SK-N-SH treated with all-trans-retinoic acid at 6 μM for 48 hours (cell line): ENCODE measurements around the gene SIK3.

Source experiments
- ATAC-seq: fragments of 200-7000 bp; cut with Tn5 transposase; 3 replicates; pipeline ENCODE4 v1.9.1; 2020; ENCODE audit warnings: mild to moderate bottlenecking, moderate library complexity
- ARNTL ChIP-seq: fragments of 450-650 bp; formaldehyde crosslinking; IDR thresholded peaks from 2 replicates; pipeline ENCODE4 v1.5.0; 2020; ENCODE audit warnings: low read depth, mild to moderate bottlenecking, moderate library complexity, borderline replicate concordance
- BACH2 ChIP-seq: fragments of 250-450 bp; sonication (Bioruptor Pico); IDR thresholded peaks from 2 replicates; pipeline ENCODE4 v1.9.0; 2021; ENCODE audit warnings: mild to moderate bottlenecking, borderline replicate concordance
- CSDC2 ChIP-seq: fragments of 250-450 bp; sonication (Bioruptor Pico); IDR thresholded peaks from 2 replicates; pipeline ENCODE4 v1.5.0; 2020; ENCODE audit warnings: mild to moderate bottlenecking, moderate library complexity
- CSRNP3 ChIP-seq: fragments of 250-450 bp; sonication (Bioruptor Pico); IDR thresholded peaks from 2 replicates; pipeline ENCODE4 v1.5.1; 2021; ENCODE audit warnings: mild to moderate bottlenecking, moderate library complexity
- ESRRG ChIP-seq: fragments of 250-450 bp; sonication (Bioruptor Pico); IDR thresholded peaks from 2 replicates; pipeline ENCODE4 v1.6.1; 2021; ENCODE audit warnings: mild to moderate bottlenecking
- GLIS3 ChIP-seq: fragments of 250-450 bp; sonication (Bioruptor Pico); IDR thresholded peaks from 2 replicates; pipeline ENCODE4 v1.5.0; 2020; ENCODE audit warnings: mild to moderate bottlenecking, moderate library complexity
- ISL1 ChIP-seq: fragments of 250-450 bp; sonication (Bioruptor Pico); IDR thresholded peaks from 2 replicates; pipeline ENCODE4 v2.1.2; 2022; ENCODE audit warnings: mild to moderate bottlenecking, moderate library complexity
- OSR1 ChIP-seq: fragments of 250-450 bp; sonication (Bioruptor Pico); IDR thresholded peaks from 2 replicates; pipeline ENCODE4 v1.8.0; 2022; ENCODE audit warnings: moderate library complexity, mild to moderate bottlenecking, inconsistent platforms
- PATZ1 ChIP-seq: fragments of 250-450 bp; sonication (Bioruptor Pico); IDR thresholded peaks from 2 replicates; pipeline ENCODE4 v1.8.0; 2020; ENCODE audit warnings: mild to moderate bottlenecking, moderate library complexity, borderline replicate concordance
- PPARA ChIP-seq: fragments of 250-450 bp; sonication (Bioruptor Pico); IDR thresholded peaks from 2 replicates; pipeline ENCODE4 v1.5.0; 2020; ENCODE audit warnings: mild to moderate bottlenecking, borderline replicate concordance
- RARB ChIP-seq: fragments of 250-450 bp; sonication (Bioruptor Pico); IDR thresholded peaks from 2 replicates; pipeline ENCODE4 v1.8.0; 2021; ENCODE audit warnings: mild to moderate bottlenecking, moderate library complexity
- SNAI2 ChIP-seq: fragments of 250-450 bp; sonication (Bioruptor Pico); IDR thresholded peaks from 2 replicates; pipeline ENCODE4 v1.5.0; 2020; ENCODE audit warnings: mild to moderate bottlenecking, moderate library complexity
- TCF4 ChIP-seq: fragments of 250-450 bp; sonication (Bioruptor Pico); IDR thresholded peaks from 2 replicates; pipeline ENCODE4 v1.8.0; 2021; ENCODE audit warnings: mild to moderate bottlenecking, moderate library complexity, borderline replicate concordance
- TOX ChIP-seq: fragments of 250-450 bp; sonication (Bioruptor Pico); IDR thresholded peaks from 2 replicates; pipeline ENCODE4 v1.8.0; 2021; ENCODE audit warnings: mild to moderate bottlenecking, moderate library complexity, borderline replicate concordance
- TSHZ2 ChIP-seq: fragments of 250-450 bp; sonication (Bioruptor Pico); IDR thresholded peaks from 2 replicates; pipeline ENCODE4 v1.5.0; 2020; ENCODE audit warnings: mild to moderate bottlenecking, moderate library complexity
- ZC3H10 ChIP-seq: fragments of 250-450 bp; sonication (Bioruptor Pico); IDR thresholded peaks from 2 replicates; pipeline ENCODE4 v1.5.1; 2021; ENCODE audit warnings: mild to moderate bottlenecking, moderate library complexity
- ZFP3 ChIP-seq: fragments of 250-450 bp; sonication (Bioruptor Pico); IDR thresholded peaks from 2 replicates; pipeline ENCODE4 v1.5.0; 2020; ENCODE audit warnings: mild to moderate bottlenecking, moderate library complexity
- ZFP30 ChIP-seq: fragments of 450-650 bp; formaldehyde crosslinking; IDR thresholded peaks from 2 replicates; pipeline ENCODE4 v1.5.0; 2022; ENCODE audit warnings: mild to moderate bottlenecking, moderate library complexity
- ZNF565 ChIP-seq: fragments of 450-650 bp; formaldehyde crosslinking; conservative IDR thresholded peaks from 2 replicates; pipeline ENCODE4 v1.5.0; 2020; ENCODE audit warnings: low read depth, mild to moderate bottlenecking, moderate library complexity
- ZNF70 ChIP-seq: fragments of 450-650 bp; formaldehyde crosslinking; IDR thresholded peaks from 2 replicates; pipeline ENCODE4 v1.5.0; 2020; ENCODE audit warnings: mild to moderate bottlenecking, moderate library complexity
- ZNF8 ChIP-seq: fragments of 450-650 bp; formaldehyde crosslinking; IDR thresholded peaks from 2 replicates; pipeline ENCODE4 v1.5.0; 2020; ENCODE audit warnings: mild to moderate bottlenecking, moderate library complexity

Gene SIK3

GRCh38 chr11:117016246-117016645 lies 82.0 kb downstream of the SIK3 start:
- TF ChIP-seq TOX (CRISPR knock-in tag), result no peak
- TF ChIP-seq GLIS3 (CRISPR knock-in tag), result no peak
- TF ChIP-seq ARNTL, result no peak
- TF ChIP-seq ZNF8 (CRISPR knock-in tag), result no peak
- TF ChIP-seq ZNF70 (CRISPR knock-in tag), result no peak
- no peak for TF ChIP-seq CSDC2
- TF ChIP-seq ZFP30 (CRISPR knock-in tag), result no peak
- TF ChIP-seq OSR1 (CRISPR knock-in tag), result no peak
- no peak for TF ChIP-seq PPARA (CRISPR knock-in tag)
- TF ChIP-seq PATZ1 (CRISPR knock-in tag), result no peak
- no peak for TF ChIP-seq ZNF565 (CRISPR knock-in tag)
- no peak for TF ChIP-seq RARB (CRISPR knock-in tag)
- no peak for TF ChIP-seq TCF4 (CRISPR knock-in tag)
- TF ChIP-seq ZFP3, result no peak
- no peak for TF ChIP-seq SNAI2
- no peak for TF ChIP-seq ZC3H10 (CRISPR knock-in tag)
- no peak for TF ChIP-seq ESRRG
- no peak for TF ChIP-seq BACH2 (CRISPR knock-in tag)
- TF ChIP-seq ISL1 (CRISPR knock-in tag), result no peak
- no peak for TF ChIP-seq CSRNP3 (CRISPR knock-in tag)
- no peak for ATAC-seq

GRCh38 chr11:117011541-117011898 lies 86.7 kb downstream of the SIK3 start:
- peak; percentile 75 for ATAC-seq
- TF ChIP-seq TCF4 (CRISPR knock-in tag) (no peak), TSHZ2 (no peak), TOX (CRISPR knock-in tag) (no peak), SNAI2 (no peak), ZNF565 (CRISPR knock-in tag) (no peak), ARNTL (no peak), CSDC2 (no peak), ZFP3 (no peak), RARB (CRISPR knock-in tag) (no peak), ZC3H10 (CRISPR knock-in tag) (no peak), ZFP30 (CRISPR knock-in tag) (no peak)
- TF ChIP-seq, all 23 proteins: peak for 0

GRCh38 chr11:117010808-117011540 lies 87.3 kb downstream of the SIK3 start:
- ATAC-seq, result peak; percentile 96
- TF ChIP-seq ISL1 (CRISPR knock-in tag), result 0 out of 2 replicates have a peak, but pooled peaks have one; percentile 22
- no peak for TF ChIP-seq OSR1 (CRISPR knock-in tag)
- TF ChIP-seq, all 23 proteins: peak for 1

- TF ChIP-seq ARNTL (no peak), ZFP30 (CRISPR knock-in tag) (no peak), ZNF70 (CRISPR knock-in tag) (no peak), OSR1 (CRISPR knock-in tag) (no peak), ZC3H10 (CRISPR knock-in tag) (no peak), BACH2 (CRISPR knock-in tag) (no peak), ESRRG (no peak), RARB (CRISPR knock-in tag) (no peak), CSRNP3 (CRISPR knock-in tag) (no peak), ZNF565 (CRISPR knock-in tag) (no peak), ZNF8 (CRISPR knock-in tag) (no peak), SNAI2 (no peak)
- no peak for ATAC-seq
Observed at GRCh38 chr11:117009905-117010605, 88.2 kb downstream of the SIK3 start.
